HG02678 (cell line): ENCODE results near the gene RREB1.

Experiments
- ATAC-seq: cut with Tn5 transposase; IDR thresholded peaks from one replicate; pipeline ENCODE4 v1.9.1; 2021; ENCODE audit warnings: mild to moderate bottlenecking, moderate library complexity; ENCODE audit not compliant: unreplicated experiment

Gene RREB1, protein sequence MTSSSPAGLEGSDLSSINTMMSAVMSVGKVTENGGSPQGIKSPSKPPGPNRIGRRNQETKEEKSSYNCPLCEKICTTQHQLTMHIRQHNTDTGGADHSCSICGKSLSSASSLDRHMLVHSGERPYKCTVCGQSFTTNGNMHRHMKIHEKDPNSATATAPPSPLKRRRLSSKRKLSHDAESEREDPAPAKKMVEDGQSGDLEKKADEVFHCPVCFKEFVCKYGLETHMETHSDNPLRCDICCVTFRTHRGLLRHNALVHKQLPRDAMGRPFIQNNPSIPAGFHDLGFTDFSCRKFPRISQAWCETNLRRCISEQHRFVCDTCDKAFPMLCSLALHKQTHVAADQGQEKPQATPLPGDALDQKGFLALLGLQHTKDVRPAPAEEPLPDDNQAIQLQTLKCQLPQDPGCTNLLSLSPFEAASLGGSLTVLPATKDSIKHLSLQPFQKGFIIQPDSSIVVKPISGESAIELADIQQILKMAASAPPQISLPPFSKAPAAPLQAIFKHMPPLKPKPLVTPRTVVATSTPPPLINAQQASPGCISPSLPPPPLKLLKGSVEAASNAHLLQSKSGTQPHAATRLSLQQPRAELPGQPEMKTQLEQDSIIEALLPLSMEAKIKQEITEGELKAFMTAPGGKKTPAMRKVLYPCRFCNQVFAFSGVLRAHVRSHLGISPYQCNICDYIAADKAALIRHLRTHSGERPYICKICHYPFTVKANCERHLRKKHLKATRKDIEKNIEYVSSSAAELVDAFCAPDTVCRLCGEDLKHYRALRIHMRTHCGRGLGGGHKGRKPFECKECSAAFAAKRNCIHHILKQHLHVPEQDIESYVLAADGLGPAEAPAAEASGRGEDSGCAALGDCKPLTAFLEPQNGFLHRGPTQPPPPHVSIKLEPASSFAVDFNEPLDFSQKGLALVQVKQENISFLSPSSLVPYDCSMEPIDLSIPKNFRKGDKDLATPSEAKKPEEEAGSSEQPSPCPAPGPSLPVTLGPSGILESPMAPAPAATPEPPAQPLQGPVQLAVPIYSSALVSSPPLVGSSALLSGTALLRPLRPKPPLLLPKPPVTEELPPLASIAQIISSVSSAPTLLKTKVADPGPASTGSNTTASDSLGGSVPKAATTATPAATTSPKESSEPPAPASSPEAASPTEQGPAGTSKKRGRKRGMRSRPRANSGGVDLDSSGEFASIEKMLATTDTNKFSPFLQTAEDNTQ (N-terminal part only)

DNA sequence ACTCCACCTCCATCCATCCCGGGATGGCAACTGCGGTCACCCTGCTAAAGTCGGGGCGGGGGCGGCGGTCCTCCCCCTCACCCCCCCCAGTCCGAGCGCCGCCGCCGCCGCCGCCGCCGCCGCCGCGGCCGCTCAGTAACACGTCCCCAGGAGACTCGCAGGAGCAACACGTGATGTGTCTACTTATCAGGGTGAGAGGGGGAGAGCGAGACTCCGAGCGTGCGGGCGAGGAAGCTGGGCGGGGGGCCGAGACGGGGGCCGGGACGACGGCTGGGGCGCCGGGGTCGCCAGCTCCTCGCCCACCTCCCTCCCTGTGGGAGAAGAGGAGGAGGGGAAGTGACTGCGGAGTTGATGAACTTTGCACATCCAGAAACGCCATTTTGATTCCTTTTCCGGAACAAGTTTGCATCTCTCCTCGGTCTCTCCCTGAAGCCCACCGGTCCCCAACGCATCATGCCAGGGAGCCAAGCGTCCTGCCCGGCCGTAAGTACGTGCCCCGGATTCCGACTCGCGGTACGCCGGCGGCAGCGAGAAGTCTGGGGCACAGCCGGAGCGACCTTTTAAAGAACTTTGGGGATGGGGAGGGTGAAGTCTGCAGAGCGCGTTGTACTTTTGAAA, at the start of gene RREB1:
RREB1 (plus strand) TSS at position 384 of the 618 bp plus-strand sequence. CDS start 73,951 bp downstream, outside the sequence.
- peak; percentile 56 for ATAC-seq

DNA sequence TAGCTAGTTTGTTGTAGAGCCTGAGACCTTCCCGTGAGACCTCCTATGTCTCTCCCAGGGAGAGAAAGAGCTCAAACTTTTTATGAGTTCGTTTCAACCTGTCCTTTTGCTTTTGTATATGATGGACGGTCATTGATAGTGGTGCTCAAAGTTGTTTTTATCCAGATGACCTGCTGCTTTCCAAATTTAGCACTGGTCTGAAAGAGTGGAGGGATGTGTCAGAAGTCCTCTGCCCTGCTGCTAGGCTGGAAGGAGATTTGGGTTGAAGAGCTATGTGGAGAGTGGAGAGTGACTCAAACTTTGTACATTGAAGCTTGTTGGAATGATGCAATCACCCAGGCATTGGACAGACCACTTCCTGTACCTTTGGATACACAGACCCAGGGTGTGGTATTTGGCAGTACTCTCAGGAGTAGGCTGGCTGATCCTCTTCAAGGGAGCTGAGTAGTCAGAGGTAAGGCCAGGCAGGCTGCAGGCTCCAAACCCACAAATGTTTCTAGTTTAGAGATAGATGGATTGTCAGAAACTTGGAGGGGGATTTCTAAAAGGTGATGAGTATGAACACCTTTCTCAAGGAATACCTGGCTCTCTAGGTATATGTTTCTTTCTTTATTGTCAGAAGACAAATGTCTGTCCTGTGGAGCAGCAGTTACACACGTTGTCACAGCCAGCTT, 49.4 kb upstream of the RREB1 start:
- ATAC-seq: no peak

DNA sequence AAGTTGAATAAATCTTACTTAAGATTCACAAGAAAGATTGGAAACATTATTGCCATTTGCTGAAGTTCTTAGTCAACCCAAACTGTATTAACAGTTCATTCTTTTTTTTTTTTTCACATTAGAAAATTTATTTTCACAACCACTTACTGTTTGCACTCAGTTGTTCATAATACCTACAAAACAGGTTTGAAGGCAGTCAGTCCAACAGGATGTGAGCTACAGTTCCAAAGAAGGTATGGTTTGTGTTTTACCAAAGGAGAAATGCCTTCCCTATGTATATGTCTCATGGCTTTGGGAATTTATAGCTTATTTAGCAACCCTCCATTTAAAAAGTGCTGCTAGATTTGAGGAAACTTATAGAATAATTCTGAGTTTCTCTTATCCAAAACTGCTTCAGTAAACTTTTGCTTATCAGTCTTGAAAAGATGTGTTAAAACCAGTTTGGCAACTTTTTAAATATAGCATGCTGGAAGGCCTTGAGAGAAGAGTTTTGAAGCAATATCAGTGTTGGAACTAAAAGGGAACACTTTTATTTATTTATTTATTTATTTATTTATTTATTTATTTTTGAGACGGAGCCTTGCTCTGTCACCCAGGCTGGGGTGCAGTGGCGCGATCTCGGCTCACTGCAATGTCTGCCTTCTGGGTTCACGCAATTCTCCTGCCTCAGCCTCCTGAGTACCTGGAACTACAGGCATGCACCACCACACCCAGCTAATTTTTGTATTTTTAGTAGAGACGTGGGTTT, 46.8 kb upstream of the RREB1 start:
- no peak for ATAC-seq

DNA sequence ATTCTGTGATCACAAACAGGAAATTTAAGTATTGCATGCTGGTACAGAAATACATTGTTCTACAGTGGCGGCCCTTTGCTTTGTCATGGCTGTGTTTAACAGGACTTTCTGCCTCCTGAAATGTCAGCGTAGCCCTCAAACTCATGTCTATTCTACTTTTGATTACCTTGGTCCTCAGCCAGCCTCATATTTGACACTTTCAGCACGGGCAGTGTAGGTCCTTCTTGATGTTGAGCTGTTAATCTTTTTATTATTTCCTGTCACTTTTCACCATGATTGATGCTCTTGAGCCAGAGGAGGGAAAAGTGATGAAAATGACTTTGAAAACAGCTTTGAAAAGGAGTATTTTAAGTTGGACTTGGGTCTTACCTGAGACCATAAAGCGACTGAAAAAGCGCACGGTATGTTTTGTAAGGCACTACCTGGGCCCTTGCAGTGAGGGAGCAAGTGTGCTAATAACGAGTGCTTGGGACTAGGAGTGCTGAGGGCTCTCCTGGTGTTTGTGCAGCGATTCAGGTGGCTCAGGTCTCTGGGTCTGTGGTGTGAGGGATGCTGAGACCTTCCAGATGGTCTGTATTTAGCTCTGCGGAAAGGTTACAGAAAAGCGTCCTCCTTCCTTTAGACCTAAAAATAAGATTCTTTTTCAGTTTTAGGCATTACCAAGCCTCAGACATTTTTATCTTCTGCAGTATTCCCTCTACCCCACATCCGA, 45.2 kb upstream of the RREB1 start:
- no peak for ATAC-seq

DNA sequence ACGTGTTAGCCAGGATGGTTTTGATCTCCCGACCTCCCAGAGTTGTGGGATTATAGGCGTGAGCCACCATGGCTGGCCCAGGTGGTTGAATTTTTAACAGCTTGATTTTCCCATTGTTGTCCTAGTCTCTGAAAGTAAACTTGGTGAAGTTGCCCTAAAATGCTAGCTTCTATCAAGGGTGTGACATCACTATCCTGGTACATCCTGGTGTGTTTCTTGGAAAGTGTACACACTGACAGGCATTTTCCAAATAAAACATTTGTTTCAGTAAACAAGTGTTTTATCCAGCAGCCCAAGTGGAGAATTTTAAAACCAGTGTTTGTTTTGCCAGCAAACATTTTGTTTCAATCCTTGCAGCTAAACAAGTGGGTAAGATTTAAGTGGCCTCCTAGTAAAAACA, 40.5 kb upstream of the RREB1 start:
- no peak for ATAC-seq

DNA sequence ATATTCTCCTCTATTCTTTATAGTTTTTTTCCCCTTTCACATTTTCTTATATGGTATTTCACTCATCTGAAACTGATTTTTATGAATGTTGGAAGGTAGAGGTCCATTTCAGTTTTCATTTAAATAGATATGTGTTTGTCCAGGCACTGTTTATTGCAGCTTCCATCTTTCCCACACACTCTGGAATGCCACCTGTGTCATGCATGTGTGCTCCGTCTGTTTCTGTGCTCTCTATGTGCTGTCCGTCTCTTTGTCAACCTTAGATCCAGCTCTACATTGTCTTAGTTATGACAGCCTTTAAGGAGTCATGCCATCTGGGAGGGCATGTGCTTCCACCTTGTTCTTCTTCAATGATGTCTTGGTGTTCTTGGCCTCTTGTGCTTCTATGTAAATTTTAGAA, 36.4 kb upstream of the RREB1 start:
- no peak for ATAC-seq

DNA sequence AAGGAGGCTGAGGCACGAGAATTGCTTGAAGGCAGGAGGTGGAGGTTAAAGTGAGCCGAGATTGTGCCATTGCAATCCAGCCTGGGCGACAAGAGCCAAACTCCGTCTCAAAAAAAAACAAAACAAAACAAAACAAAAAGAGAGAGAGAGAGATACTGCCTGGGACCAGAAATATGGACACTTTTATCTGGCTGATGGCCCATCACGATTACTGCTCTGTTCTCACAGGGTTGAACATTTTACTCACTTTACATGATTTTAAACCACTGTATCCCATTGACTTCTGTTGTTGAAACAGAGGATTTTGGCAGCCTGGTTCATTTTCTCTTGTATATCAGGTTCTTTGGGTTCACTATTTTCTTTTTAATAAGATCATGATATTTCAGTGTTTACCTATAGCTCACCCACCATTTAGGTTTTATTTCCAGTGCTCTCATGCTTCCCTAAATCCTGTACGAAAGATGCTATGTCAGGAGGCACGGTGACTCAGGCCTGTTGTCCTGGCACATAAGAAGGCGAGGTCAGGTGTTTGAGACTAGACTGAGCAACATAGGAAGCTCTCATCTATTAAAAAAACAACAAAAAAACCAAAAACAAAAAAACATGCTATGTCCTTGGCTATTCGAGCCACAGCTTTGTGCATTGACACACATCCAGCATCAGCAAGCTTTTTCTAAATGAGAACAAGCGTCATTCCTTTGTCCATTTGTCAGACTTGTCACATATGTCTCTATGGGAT, 34.5 kb upstream of the RREB1 start:
- peak; percentile 32 for ATAC-seq

DNA sequence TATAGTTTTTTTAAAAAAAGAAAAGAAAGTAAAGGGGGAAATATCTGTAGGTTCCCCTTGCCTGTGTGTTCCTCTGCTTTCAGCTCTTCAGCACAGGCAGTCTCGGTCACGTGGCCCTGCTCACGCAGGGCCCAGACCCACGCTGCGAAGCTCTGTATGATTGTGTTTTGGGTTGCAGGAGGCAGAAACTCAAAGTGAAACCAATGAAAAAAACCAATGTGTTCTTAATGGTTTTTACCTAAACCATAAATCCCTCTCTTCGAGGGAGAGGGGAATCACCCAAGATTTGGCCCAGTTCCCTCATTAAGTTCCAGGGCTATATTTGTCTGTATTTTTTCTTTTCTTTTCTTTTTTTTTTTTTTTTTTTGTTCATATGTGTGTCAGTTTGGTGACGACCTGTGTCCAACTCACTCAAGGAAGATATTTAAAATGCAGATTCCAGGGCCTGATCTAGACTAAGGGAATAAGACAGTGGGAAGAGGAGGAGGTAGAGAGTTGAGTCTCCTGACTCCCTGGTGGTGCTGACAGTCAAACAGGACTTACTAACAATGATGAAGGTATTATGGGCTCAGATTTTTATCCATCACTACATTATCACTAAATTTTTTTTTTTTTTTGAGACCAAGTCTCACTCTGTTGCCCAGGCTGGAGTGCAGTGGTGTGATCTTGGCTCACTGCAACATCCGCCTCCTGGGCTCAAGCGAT, 33.8 kb upstream of the RREB1 start:
- ATAC-seq: peak; percentile 99

DNA sequence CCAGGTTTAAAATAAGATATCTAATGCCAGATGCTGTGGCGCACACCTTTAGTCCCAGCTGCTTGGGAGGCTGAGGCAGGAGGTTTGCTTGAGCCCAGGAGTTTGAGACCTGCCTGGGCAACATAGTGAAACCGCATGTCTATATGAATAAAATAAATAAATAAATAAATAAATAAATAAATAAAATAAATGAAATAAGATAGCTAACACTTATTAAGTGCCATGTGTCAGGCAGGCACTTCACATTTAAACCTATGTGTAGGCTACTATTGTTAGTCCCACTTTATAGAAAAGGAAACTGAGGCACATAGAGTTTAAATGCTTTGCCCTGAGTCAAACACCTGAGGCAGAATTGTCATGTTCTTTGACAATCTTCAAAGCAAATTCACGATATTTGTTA, 32.9 kb upstream of the RREB1 start:
- ATAC-seq: no peak

DNA sequence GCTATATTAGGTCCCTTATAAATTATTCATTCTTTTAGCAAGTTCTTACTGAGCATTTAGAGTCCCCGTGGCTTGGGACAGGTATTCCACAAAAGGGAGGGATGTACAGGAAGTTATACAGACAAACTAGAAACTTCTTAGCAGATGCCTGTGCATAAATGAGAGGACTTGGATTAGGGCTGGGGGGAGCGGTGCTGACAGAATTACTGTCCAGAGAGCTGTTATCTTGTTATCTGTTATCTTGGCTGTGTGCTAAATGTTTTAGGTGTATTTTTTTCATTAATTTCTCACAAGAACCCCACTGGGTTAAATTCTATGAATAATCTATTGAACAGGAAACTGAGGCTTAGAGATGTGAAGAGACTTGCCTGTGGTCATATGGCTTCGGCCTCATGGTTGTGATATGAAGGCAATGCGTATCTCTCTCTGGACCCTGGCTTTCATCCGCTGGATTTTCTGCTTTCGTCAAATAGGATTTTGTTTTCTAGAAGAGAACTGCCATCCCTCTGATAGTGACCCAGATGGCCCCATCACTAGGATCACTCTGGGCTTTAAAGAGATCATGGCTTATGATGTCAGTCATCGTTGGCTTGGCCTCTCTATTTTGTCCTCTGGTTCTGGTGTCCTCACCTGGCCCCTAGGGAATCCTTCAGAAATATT, 32.3 kb upstream of the RREB1 start:
- no peak for ATAC-seq

DNA sequence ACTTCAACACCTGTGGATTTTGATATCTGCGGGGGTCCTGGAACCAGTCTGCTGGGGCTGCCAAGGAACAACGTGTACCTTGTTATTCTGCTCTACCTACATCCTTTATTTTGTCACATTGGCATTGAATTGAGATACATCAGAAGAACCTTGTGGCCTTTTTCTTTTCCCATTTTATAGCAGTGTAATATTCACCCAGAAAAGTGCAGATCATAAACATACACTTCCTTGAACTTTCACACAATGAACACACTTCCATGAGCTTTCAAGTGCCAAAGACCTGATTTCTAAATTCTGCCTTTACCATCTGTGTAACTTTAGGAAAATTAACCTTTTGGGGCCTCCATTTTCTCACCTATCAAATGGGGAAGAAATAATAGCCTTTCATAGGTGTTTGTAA, 29.9 kb upstream of the RREB1 start:
- no peak for ATAC-seq

DNA sequence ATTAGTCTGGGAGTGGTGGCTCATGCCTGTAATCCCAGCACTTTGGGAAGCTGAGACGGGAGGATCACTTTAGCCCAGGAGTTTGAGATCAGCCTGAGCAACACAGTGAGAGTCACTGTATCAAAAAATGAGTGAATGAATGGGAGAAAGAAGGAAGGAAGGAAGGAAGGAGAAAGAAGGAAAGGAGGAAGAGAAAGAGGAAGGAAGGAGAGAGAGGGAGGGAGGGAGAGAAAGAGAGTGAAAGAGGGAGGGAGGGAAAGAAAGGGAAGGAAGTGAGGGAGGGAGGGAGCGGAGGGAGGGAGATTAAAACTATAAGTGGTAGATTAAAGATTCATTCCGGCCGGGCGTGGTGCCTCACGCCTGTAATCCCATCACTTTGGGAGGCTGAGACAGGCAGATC, 28.9 kb upstream of the RREB1 start:
- no peak for ATAC-seq

DNA sequence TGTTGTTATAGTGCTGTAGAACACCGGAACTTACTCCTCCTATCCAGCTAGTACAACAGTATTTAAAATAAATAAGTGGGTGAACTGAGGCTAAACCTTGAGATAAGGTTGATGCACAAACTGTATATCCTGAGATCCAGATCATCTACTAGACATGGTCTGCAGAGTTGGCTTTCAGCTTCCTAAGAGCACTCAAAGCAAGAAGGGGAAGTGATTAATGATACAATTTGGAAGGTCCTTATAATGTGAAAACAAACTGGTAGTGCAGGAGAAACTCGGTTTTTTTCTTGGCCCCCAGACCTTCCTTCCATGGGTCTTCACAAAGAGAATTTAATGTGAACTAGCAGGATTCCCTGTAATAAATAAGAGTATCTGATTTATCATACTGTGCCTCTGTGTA, 27.4 kb upstream of the RREB1 start:
- ATAC-seq: no peak

DNA sequence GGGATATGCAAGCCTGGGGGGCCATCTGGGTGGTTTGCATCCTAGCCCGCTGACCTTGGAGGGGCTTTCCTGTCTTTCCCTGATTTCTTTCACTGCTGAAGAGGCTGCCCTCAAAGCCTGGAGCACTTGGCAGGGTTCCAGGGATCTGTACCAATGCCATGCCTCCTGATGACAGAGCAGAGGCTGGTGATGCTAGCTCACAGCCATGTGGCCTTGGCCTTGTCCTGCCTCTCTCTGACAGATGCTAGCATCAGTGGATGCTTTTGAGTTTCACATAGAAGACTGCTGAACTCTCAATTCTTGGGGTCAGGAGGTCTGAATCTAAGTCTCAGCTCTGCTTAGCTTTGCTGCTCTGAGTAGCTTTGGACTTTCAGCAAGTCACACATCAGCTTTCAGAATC, 21.9 kb upstream of the RREB1 start:
- ATAC-seq: peak; percentile 33

DNA sequence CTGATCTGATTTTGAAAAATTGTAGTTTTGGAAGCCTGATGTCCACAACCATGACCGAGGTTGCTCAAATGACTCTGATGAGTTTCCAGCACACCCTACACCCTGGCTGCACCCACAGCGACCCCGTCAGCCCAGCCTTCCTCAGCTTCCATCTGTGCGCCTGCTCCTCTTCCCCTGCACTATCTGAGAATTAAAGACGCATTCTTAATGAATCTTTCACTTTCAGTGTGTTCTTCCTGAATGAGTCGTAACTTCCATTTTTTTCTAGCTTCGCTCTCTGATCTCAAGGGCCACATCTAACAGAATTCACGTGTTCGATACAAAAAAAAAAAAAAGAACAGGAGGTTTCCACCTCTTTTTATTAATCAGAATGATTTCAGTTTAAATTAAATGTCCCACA, 21.3 kb upstream of the RREB1 start:
- peak; percentile 65 for ATAC-seq

DNA sequence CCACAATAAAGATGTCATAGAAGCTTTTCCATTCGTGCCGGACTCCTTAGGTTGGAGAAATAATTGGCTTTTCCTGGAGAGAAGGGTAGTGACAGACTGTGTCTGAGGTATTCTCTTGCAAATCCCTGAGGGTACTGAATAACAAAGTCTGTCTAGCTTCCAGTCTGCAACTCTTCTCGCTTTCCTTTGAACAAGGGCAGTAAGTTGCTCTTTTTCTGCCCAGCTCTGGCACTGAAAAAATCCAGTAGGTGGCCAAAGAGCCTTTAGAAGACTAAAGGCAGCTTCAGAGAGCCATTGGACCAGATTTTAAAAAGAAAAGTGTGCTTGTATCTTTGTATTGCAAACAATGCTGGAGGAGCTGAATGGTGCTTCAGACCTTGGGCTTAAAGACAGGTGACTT, 20.7 kb upstream of the RREB1 start:
- ATAC-seq: peak; percentile 13

DNA sequence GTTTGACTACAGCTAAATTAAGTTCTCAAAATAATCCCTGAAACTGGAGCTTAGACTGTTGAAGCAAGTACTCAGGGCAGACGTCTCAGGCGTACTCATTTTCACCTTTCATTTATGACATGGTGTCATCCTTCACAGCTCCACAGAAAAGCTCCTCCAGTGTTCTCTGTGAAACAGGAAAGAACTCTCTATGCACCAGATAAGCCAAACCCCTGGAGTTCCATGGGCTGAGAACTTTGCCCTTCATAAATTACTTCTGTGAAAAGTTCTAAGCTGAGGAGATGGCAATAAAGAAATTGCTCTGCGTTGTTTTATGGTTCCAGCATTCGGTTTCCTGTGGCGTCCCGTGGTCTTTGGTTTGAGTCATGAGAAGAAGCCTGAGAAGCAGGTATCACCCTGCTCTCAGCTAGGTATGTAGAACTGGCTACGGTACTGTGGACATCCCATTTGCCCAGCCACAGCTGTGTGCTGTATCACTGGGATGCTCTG, 20.2 kb upstream of the RREB1 start:
- ATAC-seq: peak; percentile 54
